ENCODE measurements around the gene LHX5. TPM values are rescaled to one million over a fixed set of nuclear protein-coding genes. Genes with fewer than 3 reads are reported as not detected.

The LHX5 gene
- polyA plus RNA-seq, 1 donor: not detected

- WGBS (ENCODE audit: insufficient coverage, low lambda C conversion rate): 84% methylated on average over 5 of the region's 9 CpGs
- H3K9me3 ChIP-seq (ENCODE audit: control insufficient read depth, low read depth, low read length): no peaks in the 10 kb centered on the region
- peaks cover 12% of the 10 kb centered on the region for H3K4me1 ChIP-seq (ENCODE audit: control insufficient read depth, insufficient read depth, low read length)
- no peak overlapping the region for H3K4me3 ChIP-seq (ENCODE audit: low read length)
- DNase-seq: no peak
- H3K27me3 ChIP-seq (ENCODE audit: control insufficient read depth, insufficient read depth, low read length): no peaks in the 10 kb centered on the region
- no peaks in the 10 kb centered on the region for H3K36me3 ChIP-seq (ENCODE audit: control insufficient read depth, insufficient read depth, low read length)
- H3K27ac ChIP-seq (ENCODE audit: low read length): no peak overlapping the region
These were observed 57.1 kb downstream of the LHX5 start for GRCh38 chr12:113414519-113415038.

- Histone ChIP-seq H3K4me1 (ENCODE audit: control insufficient read depth, insufficient read depth, low read length) (peaks cover 9% of the 10 kb centered on the region), H3K27ac (ENCODE audit: low read length) (no peak overlapping the region), H3K4me3 (ENCODE audit: low read length) (no peak overlapping the region), H3K27me3 (ENCODE audit: control insufficient read depth, insufficient read depth, low read length) (no peaks in the 10 kb centered on the region), H3K36me3 (ENCODE audit: control insufficient read depth, insufficient read depth, low read length) (no peaks in the 10 kb centered on the region), H3K9me3 (ENCODE audit: control insufficient read depth, low read depth, low read length) (no peaks in the 10 kb centered on the region)
- no peak for DNase-seq
- WGBS (ENCODE audit: insufficient coverage, low lambda C conversion rate): no CpG with 5 or more reads among the region's 11 CpGs
These were observed 58.2 kb downstream of the LHX5 start for GRCh38 chr12:113413488-113413939.

Other genes starting within 250 kb of the LHX5 start
- 18.1 TPM for gene SLC8B1, start 136.8 kb downstream of the LHX5 start, polyA plus RNA-seq
- gene PLBD2, start 113.3 kb downstream of the LHX5 start, polyA plus RNA-seq: 21.2 TPM
- 0.31 TPM for gene SDS, start 68.0 kb downstream of the LHX5 start, polyA plus RNA-seq
- gene SDSL, start 49.5 kb downstream of the LHX5 start, polyA plus RNA-seq: 17.4 TPM